NB4 (cell line): ENCODE measurements around the gene MAP4K4.
A peak's percentile ranks its signal among the peaks of the same experiment; 100 is the strongest.

ENCODE experiments used
- DNase-seq: peaks from one replicate; pipeline ENCODE4 v3.0.0; 2010; ENCODE audit warnings: low read depth
- H3K4me3 ChIP-seq: one replicate; pipeline ENCODE4 v1.5.1; 2011; ENCODE audit warnings: mild to moderate bottlenecking, low read depth, low read length, moderate library complexity
- CTCF ChIP-seq: IDR thresholded peaks from one replicate; pipeline ENCODE4 v1.5.1; 2012; ENCODE audit warnings: low read depth, low read length
- MAX ChIP-seq: IDR thresholded peaks from 2 replicates; pipeline ENCODE4 v1.6.1; 2011; ENCODE audit warnings: low read depth, low read length
- MYC ChIP-seq: IDR thresholded peaks from 2 replicates; pipeline ENCODE4 v1.6.1; 2011; ENCODE audit warnings: low read depth, low read length
- POLR2A ChIP-seq: IDR thresholded peaks from 2 replicates; pipeline ENCODE4 v1.6.1; 2011; ENCODE audit warnings: mild to moderate bottlenecking; ENCODE audit not compliant: insufficient read length; ENCODE audit errors: extremely low read depth

Gene MAP4K4

GRCh38 chr2:101803128-101803527 lies 105.6 kb downstream of the MAP4K4 start:
- TF ChIP-seq MYC: no peak
- TF ChIP-seq POLR2A: no peak
- TF ChIP-seq CTCF: no peak
- no peak for TF ChIP-seq MAX
- DNase-seq: no peak
- no peak overlapping the region for H3K4me3 ChIP-seq

- H3K4me3 ChIP-seq: no peak overlapping the region
- DNase-seq: no peak
- no peak for TF ChIP-seq CTCF
- no peak for TF ChIP-seq MAX
These were observed 106.6 kb downstream of the MAP4K4 start for GRCh38 chr2:101803945-101804696.

- H3K4me3 ChIP-seq: no peak overlapping the region
- TF ChIP-seq MYC: no peak
- TF ChIP-seq POLR2A: no peak
- TF ChIP-seq MAX: no peak
- TF ChIP-seq CTCF: no peak
- no peak for DNase-seq
These were observed 107.9 kb downstream of the MAP4K4 start for GRCh38 chr2:101805152-101806088.

GRCh38 chr2:101806123-101806522 lies 108.6 kb downstream of the MAP4K4 start:
- TF ChIP-seq POLR2A (no peak), CTCF (no peak), MYC (no peak), MAX (no peak)
- no peak overlapping the region for H3K4me3 ChIP-seq
- peak; percentile 89 for DNase-seq

GRCh38 chr2:101806701-101807100 lies 109.2 kb downstream of the MAP4K4 start:
- peak overlapping the region; percentile 6 for H3K4me3 ChIP-seq
- TF ChIP-seq MYC (no peak), POLR2A (no peak), MAX (no peak), CTCF (no peak)
- peak; percentile 53 for DNase-seq
